ENCODE data around the gene C1GALT1C1L.
"Not testable (repeated sequence)": the region's sequence is repeated elsewhere in the genome, so short reads cannot be mapped to it uniquely, and the experiment has no call there.

C1GALT1C1L gene

DNA sequence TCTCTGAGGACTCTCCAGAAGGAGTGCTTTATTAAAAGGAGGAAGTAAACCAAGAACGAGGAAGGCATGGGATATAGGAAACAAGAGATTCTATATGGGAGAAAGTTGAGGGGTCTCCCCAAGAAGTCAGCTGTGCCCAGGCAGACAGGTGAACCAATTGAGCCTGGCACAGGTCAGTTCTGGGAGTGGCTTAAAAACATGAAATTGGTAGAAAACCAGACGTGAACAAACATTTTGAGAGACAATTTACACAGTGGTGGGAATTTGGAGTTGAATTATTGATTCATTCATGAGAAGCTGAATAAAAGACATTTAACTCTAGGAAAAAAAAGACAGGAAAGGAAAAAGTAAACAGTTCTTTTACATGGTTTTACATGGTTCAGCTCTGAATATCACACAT is 22.7 kb downstream of the C1GALT1C1L start:
- no peak for DNase-seq (ENCODE audit: low read depth)

DNA sequence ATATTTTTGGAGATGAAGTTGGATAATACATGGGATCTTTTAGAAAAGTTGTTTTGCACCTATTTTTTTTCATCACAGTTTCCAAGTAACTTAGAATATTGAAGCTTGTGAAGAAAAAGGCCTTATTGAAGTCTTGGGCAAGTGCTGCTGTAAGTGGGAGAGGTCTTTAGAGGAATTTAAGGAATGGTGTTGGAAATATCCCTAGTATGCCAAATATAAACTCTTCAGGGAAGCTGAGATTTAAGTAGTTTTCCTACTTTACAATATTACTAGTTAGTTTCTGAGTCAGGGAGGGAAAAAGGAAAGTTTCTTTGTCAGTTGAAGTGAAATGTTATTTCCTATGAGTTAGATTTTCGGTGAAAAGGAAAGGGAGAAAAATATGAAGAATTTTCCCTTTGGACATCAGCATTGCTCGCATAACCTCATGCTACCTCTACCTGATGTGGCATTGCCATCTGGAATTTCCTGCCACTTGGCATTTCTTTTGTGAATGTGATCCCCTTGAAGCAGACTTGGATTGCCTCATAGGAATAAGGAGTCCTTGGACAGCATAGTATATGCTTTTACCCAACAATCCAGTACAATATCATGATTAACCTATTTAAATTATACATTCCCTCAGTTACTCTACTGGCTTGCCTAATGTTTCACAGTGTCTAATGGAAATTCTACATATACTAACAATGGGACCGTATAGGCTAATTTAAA is 27.1 kb downstream of the C1GALT1C1L start:
- DNase-seq (ENCODE audit: low read depth) = no peak

DNA sequence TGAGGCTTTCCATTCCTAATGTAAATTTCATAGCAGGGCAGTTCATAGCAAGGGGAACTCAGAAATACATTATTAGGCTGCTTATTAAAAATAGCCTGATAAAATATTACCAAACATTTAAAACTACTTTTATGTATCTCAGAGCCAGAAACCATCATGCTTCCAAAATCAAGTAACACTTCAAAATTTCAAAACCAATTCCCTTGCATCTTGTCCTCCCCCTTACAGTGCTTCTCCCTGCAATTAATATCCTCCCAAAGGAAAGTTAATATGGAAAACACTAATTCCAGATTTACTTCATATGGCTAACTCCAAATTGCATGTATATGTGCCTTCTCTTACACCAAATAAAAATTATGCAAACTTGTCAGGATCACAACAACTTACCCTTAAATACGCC is 32.5 kb downstream of the C1GALT1C1L start:
- no peak for DNase-seq (ENCODE audit: low read depth)

DNA sequence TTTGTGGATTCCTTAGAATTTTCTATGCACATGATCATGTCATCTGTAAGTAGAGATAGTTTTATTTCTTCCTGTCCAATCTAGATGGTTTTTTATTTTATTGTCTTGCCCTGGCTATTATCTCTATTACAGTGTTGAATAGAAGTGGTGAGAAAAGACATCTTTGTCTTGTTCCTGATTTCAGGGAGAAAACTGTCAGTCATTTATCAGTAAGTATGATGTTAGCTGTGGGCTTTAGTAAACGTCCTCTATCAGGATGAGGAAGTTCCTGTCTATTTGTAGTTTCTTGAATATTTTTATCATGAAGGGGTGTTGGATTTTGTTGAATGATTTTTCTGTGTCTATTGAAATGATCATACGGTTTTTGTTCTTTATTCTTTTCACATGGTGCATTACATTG is 33.9 kb downstream of the C1GALT1C1L start:
- no peak for DNase-seq (ENCODE audit: low read depth)

DNA sequence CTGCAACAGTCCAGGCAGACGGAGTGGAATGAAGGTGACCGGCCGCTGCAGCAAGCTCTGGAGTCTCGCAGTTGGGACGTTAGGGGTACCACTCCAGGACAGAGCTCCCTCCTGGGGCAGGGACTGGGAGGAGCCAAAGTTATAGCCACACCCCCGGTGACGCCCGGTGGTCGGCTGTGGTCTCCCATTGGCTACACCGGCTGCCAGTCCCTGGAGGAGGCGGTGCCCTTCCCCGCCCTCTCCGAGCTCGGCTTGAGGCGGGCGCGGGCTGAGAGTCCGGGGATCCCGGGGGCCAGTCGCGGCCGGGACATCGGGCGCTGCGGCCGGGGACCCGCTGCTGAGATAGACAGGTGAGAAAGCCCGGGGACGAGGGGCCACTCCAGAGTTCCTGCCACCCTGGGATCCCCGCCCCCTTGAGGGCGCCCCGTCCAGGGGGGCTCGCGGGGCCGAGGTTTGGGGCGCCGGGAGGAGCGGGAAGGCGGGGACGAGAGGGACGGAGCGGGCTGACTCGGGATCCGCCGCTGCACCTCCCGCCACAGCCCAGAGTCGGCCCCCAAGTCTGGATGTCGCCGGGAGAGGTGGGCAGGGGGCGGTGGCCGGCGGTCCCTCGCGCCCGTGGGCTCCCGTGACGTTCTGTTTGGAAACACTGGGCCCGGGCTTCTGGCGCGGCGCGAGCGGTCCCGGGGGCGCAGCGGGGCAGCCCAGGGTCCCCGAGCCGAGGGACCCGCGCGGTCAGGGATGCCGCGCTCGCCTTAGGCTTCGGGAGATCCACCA is 39.0 kb downstream of the C1GALT1C1L start, which contains the start of gene PLEKHH2:
Gene PLEKHH2 (plus strand): TSS at position 231 of the 774 bp plus-strand sequence. CDS start 7,414 bp downstream, outside the sequence.
- DNase-seq (ENCODE audit: low read depth) = peak; percentile 77

DNA sequence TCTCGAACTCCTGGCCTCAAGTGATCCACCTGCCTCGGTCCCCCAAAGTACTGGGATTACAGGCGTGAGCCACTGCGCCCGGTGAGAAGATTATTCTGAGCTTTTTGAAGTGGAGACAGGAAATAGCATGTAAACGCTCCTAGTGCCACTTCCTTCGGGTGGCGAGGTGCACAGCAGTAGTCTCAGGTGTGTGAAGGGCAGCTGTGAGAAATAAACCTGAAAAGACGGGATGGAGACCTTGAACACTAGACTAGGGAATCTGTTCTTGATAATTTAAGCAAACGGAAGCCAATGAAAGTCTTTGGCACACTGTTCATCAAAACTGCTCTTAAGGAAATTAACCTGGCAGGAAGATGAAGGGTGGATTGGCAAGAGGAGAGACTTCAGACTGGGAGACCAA is 39.6 kb downstream of the C1GALT1C1L start:
- DNase-seq (ENCODE audit: low read depth) = no peak

DNA sequence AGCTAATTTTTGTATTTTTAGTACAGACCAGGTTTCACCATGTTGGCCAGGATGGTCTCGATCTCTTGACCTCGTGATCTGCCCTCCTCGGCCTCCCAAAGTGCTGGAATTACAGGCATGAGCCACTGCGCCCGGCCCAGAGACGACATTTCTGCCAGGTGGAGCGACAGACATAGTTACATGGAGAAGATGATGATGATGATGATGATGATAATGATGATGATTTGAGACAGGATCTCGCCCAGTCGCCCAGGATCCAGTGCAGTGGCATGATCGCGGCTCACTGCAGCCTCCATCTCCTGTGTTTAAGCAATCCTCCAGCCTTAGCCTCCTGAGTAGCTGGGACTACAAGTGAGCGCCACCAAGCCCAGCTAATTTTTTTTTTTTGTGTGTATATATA is 40.1 kb downstream of the C1GALT1C1L start:
- not testable (repeated sequence) for DNase-seq (ENCODE audit: low read depth)

DNA sequence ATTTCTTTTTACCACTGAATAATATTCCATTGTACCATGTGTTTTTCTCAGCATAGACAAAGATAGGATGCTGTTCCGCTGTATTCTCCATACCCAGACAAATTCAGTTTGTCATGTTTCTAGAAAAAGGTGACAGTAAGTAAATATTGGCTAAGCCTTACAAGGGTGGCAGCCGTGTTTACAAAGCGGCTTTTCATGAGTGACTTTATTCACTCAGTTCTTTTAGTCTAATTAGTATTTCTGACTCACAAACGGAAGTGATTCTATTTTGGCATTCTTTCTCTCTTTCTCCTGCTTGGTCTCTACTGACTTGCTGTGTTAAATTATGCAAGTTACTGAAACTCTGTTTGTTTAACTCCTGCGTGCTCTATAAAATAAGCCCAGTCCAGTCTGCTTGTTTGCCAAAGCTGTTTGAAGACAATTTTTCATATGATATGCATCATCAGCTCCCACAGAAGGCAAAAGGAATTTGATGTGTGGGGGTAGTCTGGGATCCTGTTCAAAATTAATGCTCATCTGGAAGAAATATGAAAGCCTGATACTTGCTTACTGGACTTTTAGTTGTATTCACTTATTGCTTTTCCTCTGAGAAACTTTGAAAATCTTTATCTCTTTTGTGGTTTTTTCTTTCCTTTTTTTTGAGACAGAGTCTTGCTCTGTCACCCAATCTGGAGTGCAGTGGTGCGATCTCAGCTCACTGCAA is 41.5 kb downstream of the C1GALT1C1L start:
- DNase-seq (ENCODE audit: low read depth) = no peak

DNA sequence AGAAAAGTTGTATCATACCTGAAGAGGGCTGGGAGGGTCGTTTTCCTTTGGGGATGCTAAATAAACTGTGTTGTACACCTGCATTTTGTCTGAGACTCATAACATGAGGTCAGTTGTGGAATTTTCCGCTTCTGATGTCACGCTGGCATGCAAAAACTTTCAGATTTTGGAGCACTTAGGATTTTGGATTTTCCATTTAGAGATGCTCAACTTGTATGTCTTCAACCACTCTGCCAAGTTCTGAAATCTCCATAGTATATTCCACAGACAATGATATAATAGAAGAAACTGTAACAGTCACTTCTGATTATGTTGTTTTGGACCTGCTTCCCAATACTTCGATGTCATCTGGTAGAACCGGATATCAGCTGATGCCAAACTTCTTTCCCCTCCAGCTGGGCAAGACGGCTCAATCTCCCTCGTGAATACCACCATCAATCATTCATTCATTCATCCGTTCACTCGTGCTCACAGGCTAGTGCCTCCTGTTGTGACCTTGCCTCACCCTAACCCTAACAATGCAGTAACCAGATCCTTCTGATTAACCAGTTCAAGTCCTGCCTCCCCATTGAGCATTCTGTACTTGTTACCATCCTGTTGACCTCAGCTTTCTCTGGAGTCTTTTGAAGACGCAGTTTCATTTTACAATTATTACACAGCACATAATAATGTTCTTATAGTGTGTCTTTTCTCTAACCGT is 44.5 kb downstream of the C1GALT1C1L start:
- no peak for DNase-seq (ENCODE audit: low read depth)
